HFFc6 (cell line): ENCODE data around the gene BCAP31. TPM values are rescaled to one million over a fixed set of nuclear protein-coding genes. Genes with fewer than 3 reads are reported as not detected.
A peak's percentile ranks its signal among the peaks of the same experiment; 100 is the strongest.
"Not testable (repeated sequence)": the region's sequence is repeated elsewhere in the genome, so short reads cannot be mapped to it uniquely, and the experiment has no call there.

Experiments used
- DNase-seq: peaks from one replicate; pipeline ENCODE4 v3.0.0-alpha.2; 2018
- H3K27ac Mint-ChIP-seq: 2 replicates; pipeline ENCODE4 v1.8.0; 2020; ENCODE audit warnings: mild to moderate bottlenecking, mixed read lengths
- H3K27me3 Mint-ChIP-seq: 2 replicates; pipeline ENCODE4 v1.8.0; 2021; ENCODE audit warnings: mild to moderate bottlenecking, moderate library complexity, mixed read lengths; ENCODE audit not compliant: insufficient read depth
- H3K36me3 Mint-ChIP-seq: 2 replicates; pipeline ENCODE4 v1.8.0; 2021; ENCODE audit warnings: low read depth, mixed read lengths
- H3K4me1 Mint-ChIP-seq: 2 replicates; pipeline ENCODE4 v1.8.0; 2020; ENCODE audit warnings: low read depth, mixed read lengths
- H3K4me3 Mint-ChIP-seq: 2 replicates; pipeline ENCODE4 v1.8.0; 2020; ENCODE audit warnings: mild to moderate bottlenecking, moderate library complexity, mixed read lengths
- H3K9me3 Mint-ChIP-seq: 2 replicates; pipeline ENCODE4 v1.8.0; 2020; ENCODE audit warnings: mild to moderate bottlenecking, mixed read lengths
- total RNA-seq, 6 experiments: library from RNA; stranded (reverse); fragmentation: NEBNext Ultra II Directional; extraction: Animal tissue kit (Norgen Biotek cat#: 25700); gene quantifications; 2 replicates in 1 of 6; 3 replicates in 5 of 6; pipeline ENCODE4 v1.2.3, GENCODE V29; 2021
- TF ChIP-seq, protein P1 (sequence below): fragments of 200-600 bp; sonication (generic); IDR thresholded peaks from 2 replicates; pipeline ENCODE4 v1.5.0; 2021; ENCODE audit warnings: antibody characterized with exemption, mild to moderate bottlenecking

BCAP31 gene
- total RNA-seq, 6 experiments from 2014 or later = 203 to 295 (median 218) TPM

DNA sequence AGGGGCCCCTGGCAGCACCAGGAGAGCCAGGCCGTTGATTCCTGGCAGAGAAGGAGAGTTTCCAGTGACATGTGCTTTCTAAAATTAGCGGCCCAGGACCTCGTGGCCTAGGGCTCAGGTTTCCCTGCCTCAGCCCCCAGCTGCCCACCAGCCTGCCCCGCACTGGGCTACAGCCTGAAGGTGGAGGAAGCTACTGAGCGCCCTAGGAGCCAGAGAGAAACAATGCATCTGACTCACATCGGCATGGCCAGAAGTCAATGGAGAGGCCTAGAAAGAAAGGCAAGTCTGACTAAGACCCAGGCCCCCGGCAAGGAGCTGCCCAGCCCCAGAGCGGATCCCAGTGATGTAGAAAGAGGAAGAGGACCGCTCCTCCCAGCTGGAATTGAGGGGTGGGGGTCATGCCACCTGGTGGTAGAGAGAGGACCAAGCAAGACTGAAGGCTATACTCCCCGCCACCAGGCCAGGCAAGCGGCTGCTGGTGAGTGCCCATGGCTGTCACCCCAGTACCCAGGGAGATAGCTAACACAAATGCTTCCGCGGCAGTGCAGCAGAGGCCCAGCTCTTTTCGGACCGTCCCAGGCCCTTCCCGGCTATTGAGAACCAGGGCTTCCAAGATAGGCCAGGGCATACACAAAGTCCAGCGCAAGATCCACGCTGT is 18.7 kb downstream of the BCAP31 start:
- H3K27ac Mint-ChIP-seq, DNase-seq, H3K36me3 Mint-ChIP-seq, H3K27me3 Mint-ChIP-seq, H3K4me3 Mint-ChIP-seq, H3K4me1 Mint-ChIP-seq, H3K9me3 Mint-ChIP-seq: not testable (repeated sequence)
- TF ChIP-seq, protein P1, sequence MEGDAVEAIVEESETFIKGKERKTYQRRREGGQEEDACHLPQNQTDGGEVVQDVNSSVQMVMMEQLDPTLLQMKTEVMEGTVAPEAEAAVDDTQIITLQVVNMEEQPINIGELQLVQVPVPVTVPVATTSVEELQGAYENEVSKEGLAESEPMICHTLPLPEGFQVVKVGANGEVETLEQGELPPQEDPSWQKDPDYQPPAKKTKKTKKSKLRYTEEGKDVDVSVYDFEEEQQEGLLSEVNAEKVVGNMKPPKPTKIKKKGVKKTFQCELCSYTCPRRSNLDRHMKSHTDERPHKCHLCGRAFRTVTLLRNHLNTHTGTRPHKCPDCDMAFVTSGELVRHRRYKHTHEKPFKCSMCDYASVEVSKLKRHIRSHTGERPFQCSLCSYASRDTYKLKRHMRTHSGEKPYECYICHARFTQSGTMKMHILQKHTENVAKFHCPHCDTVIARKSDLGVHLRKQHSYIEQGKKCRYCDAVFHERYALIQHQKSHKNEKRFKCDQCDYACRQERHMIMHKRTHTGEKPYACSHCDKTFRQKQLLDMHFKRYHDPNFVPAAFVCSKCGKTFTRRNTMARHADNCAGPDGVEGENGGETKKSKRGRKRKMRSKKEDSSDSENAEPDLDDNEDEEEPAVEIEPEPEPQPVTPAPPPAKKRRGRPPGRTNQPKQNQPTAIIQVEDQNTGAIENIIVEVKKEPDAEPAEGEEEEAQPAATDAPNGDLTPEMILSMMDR = peak; percentile 38

DNA sequence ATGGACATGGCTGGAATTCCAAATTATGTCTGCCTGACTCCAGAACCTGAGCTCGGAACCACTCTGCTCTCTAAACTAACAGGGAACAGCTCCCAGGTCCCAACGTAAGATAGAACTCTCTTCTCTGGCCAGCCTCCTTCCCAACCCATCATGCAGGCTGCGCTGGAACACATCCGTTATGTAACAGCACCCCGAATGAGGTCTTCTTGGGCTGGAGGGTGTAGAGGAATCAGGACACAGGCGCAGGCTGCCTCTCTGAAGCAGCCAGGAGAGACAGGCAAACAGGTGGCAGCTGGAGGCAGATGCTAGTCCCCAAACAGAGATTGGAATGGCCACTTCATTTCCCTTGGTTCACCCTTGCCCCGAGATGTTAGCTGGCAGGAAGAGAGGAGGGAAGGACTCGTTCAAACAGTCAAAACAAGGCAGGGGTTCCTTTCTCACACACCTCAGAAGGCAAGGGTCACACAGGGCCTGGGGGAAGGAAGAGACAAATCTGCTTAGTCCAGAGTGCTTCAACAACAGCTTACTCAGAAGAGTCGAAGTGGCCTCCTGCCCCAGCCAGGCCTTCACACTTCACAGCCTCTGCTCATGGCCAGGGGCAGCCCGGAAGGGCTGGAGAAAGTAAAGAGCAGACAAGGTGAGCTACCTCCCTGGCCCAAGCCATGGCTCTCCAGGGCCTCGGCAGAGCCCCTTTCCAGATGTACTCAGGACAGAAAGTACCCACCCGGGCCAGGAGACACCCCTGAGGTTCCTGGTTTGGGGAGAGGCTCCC is 19.4 kb downstream of the BCAP31 start:
- H3K27me3 Mint-ChIP-seq, H3K4me1 Mint-ChIP-seq, H3K4me3 Mint-ChIP-seq, H3K9me3 Mint-ChIP-seq, H3K36me3 Mint-ChIP-seq, H3K27ac Mint-ChIP-seq, DNase-seq: not testable (repeated sequence)

GRCh38 chrX:153704021-153704526 is 20.1 kb downstream of the BCAP31 start:
- Mint-ChIP-seq H3K4me3 (no peak overlapping the region), H3K36me3 (no peaks in the 10 kb centered on the region), H3K27ac (no peak overlapping the region), H3K27me3 (no peaks in the 10 kb centered on the region; the same call in none of the 2 replicates), H3K9me3 (no peaks in the 10 kb centered on the region), H3K4me1 (peaks cover 8% of the 10 kb centered on the region)
- no peak for DNase-seq
- TF ChIP-seq, protein P1 = no peak

DNA sequence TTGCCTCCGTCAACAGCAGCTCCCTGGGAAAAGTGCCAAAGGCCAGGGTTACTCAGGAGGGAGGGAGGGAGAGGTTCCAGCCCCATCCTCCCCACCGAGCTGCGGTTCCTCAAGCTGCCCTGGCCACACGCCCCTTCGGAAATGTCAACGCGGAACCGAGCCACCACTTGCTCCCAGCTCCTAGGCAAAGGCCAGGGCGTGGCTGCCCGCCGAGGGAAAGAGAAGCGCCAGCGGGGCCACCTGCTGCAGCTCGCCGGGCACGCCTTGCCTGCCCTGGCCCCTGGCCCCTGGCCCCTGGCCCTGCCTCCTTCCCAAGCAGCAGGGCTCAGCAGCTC is 21.2 kb downstream of the BCAP31 start:
- Mint-ChIP-seq H3K9me3 (no peaks in the 10 kb centered on the region), H3K36me3 (no peaks in the 10 kb centered on the region), H3K4me3 (no peak overlapping the region), H3K27me3 (peaks cover 1% of the 10 kb centered on the region), H3K4me1 (no peaks in the 10 kb centered on the region), H3K27ac (no peak overlapping the region)
- TF ChIP-seq, protein P1 = no peak
- DNase-seq = no peak

DNA sequence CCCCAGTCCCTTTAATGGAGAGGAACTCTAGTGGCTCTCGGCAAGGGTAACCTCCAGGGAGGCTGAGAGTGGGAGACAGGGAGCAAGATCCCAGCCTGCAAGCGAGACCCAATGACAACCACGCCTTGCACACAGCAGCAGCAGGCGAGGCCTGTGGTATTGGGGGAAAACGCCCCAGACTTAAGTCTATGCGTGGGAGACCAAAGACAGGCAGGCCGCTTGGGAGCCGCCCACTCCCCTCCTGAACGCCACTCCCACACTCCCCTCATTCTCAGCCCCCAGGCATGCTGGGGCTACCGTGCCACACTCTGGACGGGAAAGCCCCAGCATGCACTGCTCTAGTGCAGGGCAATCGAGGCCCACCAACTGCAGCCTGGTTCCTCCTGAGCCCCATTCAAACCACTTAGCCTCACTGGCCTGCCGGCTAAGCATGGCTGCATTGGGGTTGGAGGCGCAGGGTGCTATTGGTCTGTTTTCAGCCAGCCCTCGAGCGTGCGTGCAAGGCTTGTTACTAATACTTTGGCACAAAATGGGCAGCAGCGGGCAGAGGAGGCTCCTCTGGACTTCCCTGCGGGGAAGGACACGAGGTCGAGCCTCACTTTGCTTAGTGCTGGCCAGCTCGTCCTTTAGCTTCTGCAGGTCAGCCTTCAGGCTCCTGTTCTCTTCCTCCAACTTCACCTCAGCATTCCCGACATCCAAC is 21.7 kb downstream of the BCAP31 start:
- TF ChIP-seq, protein P1 = no peak
- no peak overlapping the region for H3K27ac Mint-ChIP-seq
- no peak for DNase-seq
- H3K4me3 Mint-ChIP-seq = no peak overlapping the region
- peaks cover 3% of the 10 kb centered on the region; the same call in 1 of the 2 replicates for H3K4me1 Mint-ChIP-seq
- peaks cover 1% of the 10 kb centered on the region for H3K27me3 Mint-ChIP-seq
- H3K36me3 Mint-ChIP-seq = no peaks in the 10 kb centered on the region
- no peaks in the 10 kb centered on the region for H3K9me3 Mint-ChIP-seq
